Prostate gland (tissue), 2 donors: Measurements from ENCODE around the gene SOWAHC.

Experiments used
- POLR2A ChIP-seq: fragments of 450-650 bp; IDR thresholded peaks from one replicate; pipeline ENCODE4 v1.6.1; 2016; ENCODE audit warnings: antibody characterized with exemption, mild to moderate bottlenecking
- TF ChIP-seq, protein P1 (sequence below), 4 experiments: fragments of 200-600 bp in 2 of 4; fragments of 450-650 bp in 2 of 4; sonication (generic) in 2 of 4; IDR thresholded peaks; 1 replicate in 3 of 4; 2 replicates in 1 of 4; pipeline ENCODE4 v1.5.1; 2016 to 2019; ENCODE audit warnings: antibody characterized with exemption in 4 of 4, mild to moderate bottlenecking in 2 of 4, moderate library complexity in 2 of 4

DNA sequence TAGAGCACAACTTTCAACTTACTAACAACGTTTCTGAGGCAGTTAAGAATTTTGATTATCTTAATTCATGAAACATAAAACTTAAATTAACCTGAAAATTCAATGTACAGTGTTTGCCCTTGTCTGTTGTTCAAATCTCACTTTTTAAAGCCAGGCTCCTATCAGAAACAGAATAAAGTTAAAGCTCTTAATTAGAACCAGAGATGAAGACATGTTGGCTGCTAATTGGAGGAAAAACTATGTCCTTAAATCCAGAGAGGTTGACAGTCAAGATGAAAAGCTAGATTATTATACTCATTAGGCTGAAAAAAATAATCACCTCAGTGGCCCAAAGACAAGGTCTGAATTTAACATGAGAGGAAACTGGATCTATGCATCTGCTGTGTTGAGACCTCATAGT is 52.3 kb downstream of the SOWAHC start:
- TF ChIP-seq, protein P1, sequence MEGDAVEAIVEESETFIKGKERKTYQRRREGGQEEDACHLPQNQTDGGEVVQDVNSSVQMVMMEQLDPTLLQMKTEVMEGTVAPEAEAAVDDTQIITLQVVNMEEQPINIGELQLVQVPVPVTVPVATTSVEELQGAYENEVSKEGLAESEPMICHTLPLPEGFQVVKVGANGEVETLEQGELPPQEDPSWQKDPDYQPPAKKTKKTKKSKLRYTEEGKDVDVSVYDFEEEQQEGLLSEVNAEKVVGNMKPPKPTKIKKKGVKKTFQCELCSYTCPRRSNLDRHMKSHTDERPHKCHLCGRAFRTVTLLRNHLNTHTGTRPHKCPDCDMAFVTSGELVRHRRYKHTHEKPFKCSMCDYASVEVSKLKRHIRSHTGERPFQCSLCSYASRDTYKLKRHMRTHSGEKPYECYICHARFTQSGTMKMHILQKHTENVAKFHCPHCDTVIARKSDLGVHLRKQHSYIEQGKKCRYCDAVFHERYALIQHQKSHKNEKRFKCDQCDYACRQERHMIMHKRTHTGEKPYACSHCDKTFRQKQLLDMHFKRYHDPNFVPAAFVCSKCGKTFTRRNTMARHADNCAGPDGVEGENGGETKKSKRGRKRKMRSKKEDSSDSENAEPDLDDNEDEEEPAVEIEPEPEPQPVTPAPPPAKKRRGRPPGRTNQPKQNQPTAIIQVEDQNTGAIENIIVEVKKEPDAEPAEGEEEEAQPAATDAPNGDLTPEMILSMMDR (IDR thresholded peaks at IDR 0.05) = no peak
- no peak for TF ChIP-seq POLR2A
